ENCODE measurements around the gene RBM4. TPM values are rescaled to one million over a fixed set of nuclear protein-coding genes. Genes with fewer than 3 reads are reported as not detected.

RBM4 gene
- total RNA-seq, 1 donor from 2014 or later, result 123 TPM

GRCh38 chr11:66649903-66650302, 11.4 kb downstream of the RBM4 start:
- intact Hi-C loops (cut with micrococcal nuclease), result no loop called here

GRCh38 chr11:66651016-66651415, 12.5 kb downstream of the RBM4 start:
- intact Hi-C loops (cut with micrococcal nuclease), result no loop called here

- intact Hi-C loops (cut with micrococcal nuclease), result no loop called here
Measured at GRCh38 chr11:66652651-66653050, 14.1 kb downstream of the RBM4 start.

GRCh38 chr11:66653123-66653522, 14.6 kb downstream of the RBM4 start:
- intact Hi-C loops (cut with micrococcal nuclease), result no loop called here

- intact Hi-C loops (cut with micrococcal nuclease), result no loop called here
Measured at GRCh38 chr11:66659763-66660162, 21.3 kb downstream of the RBM4 start.

GRCh38 chr11:66663741-66664296, 25.3 kb downstream of the RBM4 start:
- intact Hi-C loops (cut with micrococcal nuclease), result no loop called here

- intact Hi-C loops (cut with micrococcal nuclease), result no loop called here
Measured at GRCh38 chr11:66665369-66665768, 26.9 kb downstream of the RBM4 start.

GRCh38 chr11:66670816-66671215, 32.3 kb downstream of the RBM4 start:
- intact Hi-C loops (cut with micrococcal nuclease), result no loop called here

GRCh38 chr11:66674964-66675602, 36.6 kb downstream of the RBM4 start:
- intact Hi-C loops (cut with micrococcal nuclease), result loop anchor here (5.0 kb wide), 1 partner anchor 167 kb away; the partner anchor contains the start of gene RCE1

GRCh38 chr11:66676282-66676919, 37.9 kb downstream of the RBM4 start:
- intact Hi-C loops (cut with micrococcal nuclease), result loop anchor here (5.0 kb wide), 1 partner anchor 166 kb away; the partner anchor contains the start of gene RCE1

- intact Hi-C loops (cut with micrococcal nuclease), result loop anchor here (1.0 to 5.0 kb wide), 5 partner anchors 39 to 165 kb away; partner anchors contain the start of genes ACTN3, RBM14, RBM4 and RCE1
Measured at GRCh38 chr11:66676931-66677598, 38.6 kb downstream of the RBM4 start.

- intact Hi-C loops (cut with micrococcal nuclease), result loop anchor here (1.0 to 5.0 kb wide), 8 partner anchors 39 to 269 kb away; partner anchors contain the start of genes ACTN3, CCDC87, CCS and DPP3
Measured at GRCh38 chr11:66677599-66678375, 39.3 kb downstream of the RBM4 start, which contains the start of gene RBM4B. Gene RBM4B, minus strand, starts transcription at chr11:66677887. Its CDS starts 808 bp downstream, at chr11:66677079.

- intact Hi-C loops (cut with micrococcal nuclease), result no loop called here
Measured at GRCh38 chr11:66680966-66681645, 42.6 kb downstream of the RBM4 start.

GRCh38 chr11:66683877-66684276, 45.4 kb downstream of the RBM4 start:
- intact Hi-C loops (cut with micrococcal nuclease), result no loop called here

- intact Hi-C loops (cut with micrococcal nuclease), result no loop called here
Measured at GRCh38 chr11:66684635-66685034, 46.1 kb downstream of the RBM4 start.

- intact Hi-C loops (cut with micrococcal nuclease), result no loop called here
Measured at GRCh38 chr11:66685276-66686099, 47.0 kb downstream of the RBM4 start.

- intact Hi-C loops (cut with micrococcal nuclease), result no loop called here
Measured at GRCh38 chr11:66686100-66686785, 47.7 kb downstream of the RBM4 start.

GRCh38 chr11:66686801-66687750, 48.6 kb downstream of the RBM4 start:
- intact Hi-C loops (cut with micrococcal nuclease), result no loop called here

All from T-helper 2 cell treated with Interferon-gamma antibody and Interleukin-4, amounts not matched to agents 100 ng/mL and 5 ng/mL, for 36 hours (primary cell).